ENCODE measurements around the gene METAP2. TPM values are rescaled to one million over a fixed set of nuclear protein-coding genes. Genes with fewer than 3 reads are reported as not detected.
A peak's percentile ranks its signal among the peaks of the same experiment; 100 is the strongest.

Gene METAP2
- total RNA-seq, 1 donor from 2014 or later, result 79.8 TPM

- no peaks in the 10 kb centered on the region for H3K4me1 Mint-ChIP-seq (ENCODE audit: unreplicated experiment)
- no peak overlapping the region for H3K27ac Mint-ChIP-seq
Measured at GRCh38 chr12:95465275-95465674, 8.7 kb upstream of the METAP2 start.

GRCh38 chr12:95470300-95470699 is 3.7 kb upstream of the METAP2 start:
- peak overlapping the region; percentile 21 for H3K4me3 Mint-ChIP-seq
- no peak for TF ChIP-seq CTCF (conservative IDR thresholded peaks at IDR 0.05)
- no peaks in the 10 kb centered on the region for H3K9me3 Mint-ChIP-seq
- peaks cover 4% of the 10 kb centered on the region for H3K4me1 Mint-ChIP-seq (ENCODE audit: unreplicated experiment)
- H3K27ac Mint-ChIP-seq, result peak overlapping the region; percentile 4
- DNase-seq (ENCODE audit: extremely low spot score, unreplicated experiment), result no peak
- no peaks in the 10 kb centered on the region for H3K27me3 Mint-ChIP-seq
- peaks cover 4% of the 10 kb centered on the region for H3K36me3 Mint-ChIP-seq

More at GRCh38 chr12:95465275-95465674, 8.7 kb upstream of the METAP2 start:
- DNase-seq (ENCODE audit: extremely low spot score, unreplicated experiment), result no peak
- Mint-ChIP-seq H3K36me3 (no peaks in the 10 kb centered on the region), H3K4me3 (no peak overlapping the region), H3K9me3 (no peaks in the 10 kb centered on the region), H3K27me3 (no peaks in the 10 kb centered on the region)
- TF ChIP-seq CTCF (conservative IDR thresholded peaks at IDR 0.05), result no peak

GRCh38 chr12:95473231-95473883 is 595 bp upstream of the METAP2 start:
- peak overlapping the region; percentile 95 for H3K27ac Mint-ChIP-seq
- H3K9me3 Mint-ChIP-seq, result no peaks in the 10 kb centered on the region
- TF ChIP-seq CTCF (conservative IDR thresholded peaks at IDR 0.05), result no peak
- peak overlapping the region; percentile 100 for H3K4me3 Mint-ChIP-seq
- peaks cover 23% of the 10 kb centered on the region for H3K36me3 Mint-ChIP-seq
- no peak for DNase-seq (ENCODE audit: extremely low spot score, unreplicated experiment)
- peaks cover 12% of the 10 kb centered on the region for H3K4me1 Mint-ChIP-seq (ENCODE audit: unreplicated experiment)
- H3K27me3 Mint-ChIP-seq, result no peaks in the 10 kb centered on the region

GRCh38 chr12:95474660-95474958 is 657 bp downstream of the METAP2 start:
- Mint-ChIP-seq H3K4me1 (ENCODE audit: unreplicated experiment) (peaks cover 18% of the 10 kb centered on the region), H3K27ac (peak overlapping the region; percentile 95), H3K4me3 (peak overlapping the region; percentile 100), H3K9me3 (no peaks in the 10 kb centered on the region), H3K36me3 (peaks cover 29% of the 10 kb centered on the region), H3K27me3 (no peaks in the 10 kb centered on the region)
- no peak for TF ChIP-seq CTCF (conservative IDR thresholded peaks at IDR 0.05)
- DNase-seq (ENCODE audit: extremely low spot score, unreplicated experiment), result no peak

- no peak overlapping the region for H3K4me3 Mint-ChIP-seq
- no peak for TF ChIP-seq CTCF (conservative IDR thresholded peaks at IDR 0.05)
- H3K36me3 Mint-ChIP-seq, result peaks cover 46% of the 10 kb centered on the region
- peaks cover 22% of the 10 kb centered on the region for H3K4me1 Mint-ChIP-seq (ENCODE audit: unreplicated experiment)
- H3K27me3 Mint-ChIP-seq, result no peaks in the 10 kb centered on the region
- H3K27ac Mint-ChIP-seq, result no peak overlapping the region
- no peaks in the 10 kb centered on the region for H3K9me3 Mint-ChIP-seq
- DNase-seq (ENCODE audit: extremely low spot score, unreplicated experiment), result no peak
Measured at GRCh38 chr12:95480230-95480629, 6.3 kb downstream of the METAP2 start.

GRCh38 chr12:95481072-95481471 is 7.1 kb downstream of the METAP2 start:
- Mint-ChIP-seq H3K4me3 (no peak overlapping the region), H3K36me3 (peaks cover 44% of the 10 kb centered on the region), H3K27ac (no peak overlapping the region), H3K27me3 (no peaks in the 10 kb centered on the region), H3K9me3 (no peaks in the 10 kb centered on the region), H3K4me1 (ENCODE audit: unreplicated experiment) (peaks cover 14% of the 10 kb centered on the region)
- peak; percentile 25 for TF ChIP-seq CTCF (conservative IDR thresholded peaks at IDR 0.05)
- no peak for DNase-seq (ENCODE audit: extremely low spot score, unreplicated experiment)

Measured in type B pancreatic cell (in vitro differentiated cells).